Stimulated activated CD4-positive, alpha-beta T cell treated with anti-CD3 and anti-CD28 coated beads, Interleukin-4, amount 100 ng/mL, for 4 hours (primary cell): ENCODE data around the gene AMIGO1.

Experiments used
- DNase-seq, 2 experiments: peaks; one replicate each; pipeline ENCODE4 v3.0.0-alpha.2; 2020

AMIGO1 gene

DNA sequence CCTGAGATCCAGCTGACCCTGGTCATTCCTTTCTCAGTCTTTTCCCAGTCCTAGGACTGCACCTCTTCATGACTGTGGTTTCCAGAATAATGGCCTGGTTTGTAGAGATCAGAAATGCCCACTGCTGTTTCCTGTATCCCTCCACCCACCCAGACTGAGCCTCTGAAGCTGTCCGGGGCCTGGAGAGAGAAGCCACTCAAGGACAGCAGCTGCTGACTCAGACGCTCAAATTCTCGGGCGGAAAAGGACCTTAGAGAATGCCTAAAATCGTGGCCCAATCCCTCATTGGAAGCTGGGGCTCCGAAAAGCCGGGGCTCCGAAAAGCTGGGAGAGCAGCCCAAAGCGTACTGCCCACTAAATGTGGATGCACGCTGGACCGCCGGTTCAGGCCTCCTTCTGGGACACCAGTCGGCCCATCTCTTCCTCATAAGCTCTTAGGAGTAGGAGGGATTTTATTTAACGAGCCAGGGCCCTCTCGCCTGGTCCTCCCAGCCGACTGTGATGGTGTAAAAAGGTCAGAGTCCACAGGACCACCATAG, 22.4 kb upstream of the AMIGO1 start:
- no peak for DNase-seq

GRCh38 chr1:109531380-109531779, 21.9 kb upstream of the AMIGO1 start:
- no peak for DNase-seq

DNA sequence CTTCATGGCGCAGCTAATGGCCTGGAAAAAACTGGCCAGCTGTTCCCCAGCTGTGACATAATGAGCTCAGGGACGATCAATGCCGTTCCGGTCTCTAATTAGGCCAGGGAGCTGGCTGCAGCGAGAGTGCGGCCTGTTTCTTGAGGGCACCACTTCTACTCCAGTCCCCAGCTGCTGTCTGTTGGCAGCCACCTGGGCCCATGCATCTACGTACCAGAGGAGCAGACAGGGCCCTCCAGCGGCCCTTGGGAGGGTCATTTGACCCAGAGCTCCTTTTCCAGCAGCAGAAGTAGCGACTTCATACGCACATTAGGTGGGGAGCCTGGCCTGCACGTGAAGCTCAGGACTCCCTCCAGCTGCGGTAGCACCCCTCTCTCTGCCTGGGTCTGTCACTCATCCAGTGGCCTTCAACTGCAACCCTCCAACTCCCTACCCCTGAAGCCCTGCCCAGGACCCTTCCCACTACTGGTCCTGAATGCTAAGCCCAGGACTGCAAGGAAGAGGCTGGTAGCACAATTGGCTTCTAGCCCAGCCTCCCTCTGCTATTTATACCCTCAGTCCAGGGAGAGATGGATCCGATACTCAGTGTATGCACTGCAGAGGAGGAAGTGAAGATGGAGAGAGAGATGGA, 21.0 kb upstream of the AMIGO1 start:
- no peak for DNase-seq

GRCh38 chr1:109529881-109530456, 20.4 kb upstream of the AMIGO1 start:
- DNase-seq = no peak

GRCh38 chr1:109528712-109529111, 19.2 kb upstream of the AMIGO1 start:
- DNase-seq = no peak

- no peak for DNase-seq
These were observed 18.5 kb upstream of the AMIGO1 start for GRCh38 chr1:109527846-109528695.

DNA sequence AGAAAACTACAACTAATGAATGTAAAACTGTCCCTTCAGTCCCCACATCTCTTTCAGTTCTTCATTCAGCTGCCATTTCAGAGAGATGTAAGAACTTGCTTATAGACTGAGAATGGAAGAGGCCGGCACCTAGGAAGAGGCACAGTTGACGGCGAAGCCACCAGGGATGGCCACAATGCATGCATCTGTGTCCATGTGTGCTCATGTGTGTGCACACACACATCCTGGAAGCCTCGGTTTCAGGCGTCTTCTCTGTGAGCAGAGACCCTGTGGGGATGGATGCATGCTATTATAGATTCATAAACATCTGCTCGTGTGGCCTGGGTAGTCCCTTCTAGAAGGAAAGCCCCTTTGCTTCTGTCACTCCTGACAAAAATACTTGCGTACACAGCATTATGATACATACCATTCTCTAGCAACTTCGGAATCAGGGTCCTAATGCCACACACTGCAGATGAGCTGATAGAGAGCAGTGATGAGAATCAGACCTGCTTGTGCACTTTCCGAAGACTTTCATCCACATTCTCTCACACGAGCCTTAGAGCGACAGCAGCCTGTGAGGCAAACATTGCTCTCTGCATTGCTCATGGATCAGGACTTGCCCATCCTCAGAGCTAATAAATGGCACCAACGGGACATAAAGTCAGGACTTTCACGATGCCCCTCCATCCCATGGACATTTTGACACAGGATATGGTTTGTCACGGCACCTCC, 17.7 kb upstream of the AMIGO1 start:
- no peak for DNase-seq

GRCh38 chr1:109523706-109524105, 14.2 kb upstream of the AMIGO1 start:
- DNase-seq = no peak

DNA sequence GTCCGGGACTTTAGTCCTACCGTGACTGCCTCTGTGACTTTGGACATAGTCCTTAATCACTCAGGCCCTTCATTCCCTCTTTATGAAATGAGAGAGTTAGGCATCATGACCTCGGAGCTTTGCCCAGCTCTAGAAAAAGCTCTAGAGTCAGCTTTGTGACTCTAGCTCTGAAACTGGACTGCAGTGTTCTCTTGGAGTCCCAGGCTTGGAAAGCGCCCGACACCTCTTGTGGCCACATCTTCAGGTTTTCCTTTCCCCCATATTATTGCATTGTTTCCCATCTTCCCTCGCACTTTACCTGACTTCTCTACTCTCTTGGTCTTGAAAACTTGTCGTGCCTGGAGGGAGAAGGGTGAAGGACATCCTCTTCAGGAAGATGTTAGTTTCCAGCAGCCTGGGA, 12.5 kb upstream of the AMIGO1 start:
- DNase-seq = no peak

- no peak for DNase-seq
These were observed 11.8 kb upstream of the AMIGO1 start for GRCh38 chr1:109521002-109521951.

GRCh38 chr1:109517337-109517736, 7.8 kb upstream of the AMIGO1 start:
- no peak for DNase-seq

- DNase-seq = no peak
These were observed 7.3 kb upstream of the AMIGO1 start for GRCh38 chr1:109516872-109517271.

GRCh38 chr1:109514846-109515245, 5.3 kb upstream of the AMIGO1 start:
- no peak for DNase-seq

- DNase-seq = no peak
These were observed 3.7 kb upstream of the AMIGO1 start for GRCh38 chr1:109513110-109513710.

GRCh38 chr1:109508873-109509175, 703 bp downstream of the AMIGO1 start:
- DNase-seq = no peak

- no peak for DNase-seq
These were observed 1.3 kb downstream of the AMIGO1 start for GRCh38 chr1:109508001-109508872.

- DNase-seq = no peak
These were observed 4.6 kb downstream of the AMIGO1 start for GRCh38 chr1:109504974-109505373.

DNA sequence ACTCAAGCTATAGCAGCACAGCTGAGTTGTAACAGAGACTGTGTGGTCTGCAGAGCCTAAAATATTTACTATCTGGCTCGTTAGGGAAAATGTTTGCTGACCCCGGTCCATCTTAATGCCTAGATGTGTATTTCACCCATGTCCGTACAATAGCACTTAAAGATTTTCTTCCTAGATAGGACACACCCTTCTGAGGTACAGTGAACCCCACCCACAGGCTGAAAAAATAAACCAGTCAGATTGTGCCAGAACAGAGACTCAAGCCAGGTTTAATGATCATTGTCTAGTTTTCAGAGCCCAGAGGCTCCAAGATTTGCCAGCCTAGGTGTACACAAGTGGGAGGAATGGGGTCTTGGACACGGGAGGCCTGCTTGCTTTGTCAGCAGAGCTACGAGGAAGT, 5.6 kb downstream of the AMIGO1 start:
- DNase-seq = no peak

DNA sequence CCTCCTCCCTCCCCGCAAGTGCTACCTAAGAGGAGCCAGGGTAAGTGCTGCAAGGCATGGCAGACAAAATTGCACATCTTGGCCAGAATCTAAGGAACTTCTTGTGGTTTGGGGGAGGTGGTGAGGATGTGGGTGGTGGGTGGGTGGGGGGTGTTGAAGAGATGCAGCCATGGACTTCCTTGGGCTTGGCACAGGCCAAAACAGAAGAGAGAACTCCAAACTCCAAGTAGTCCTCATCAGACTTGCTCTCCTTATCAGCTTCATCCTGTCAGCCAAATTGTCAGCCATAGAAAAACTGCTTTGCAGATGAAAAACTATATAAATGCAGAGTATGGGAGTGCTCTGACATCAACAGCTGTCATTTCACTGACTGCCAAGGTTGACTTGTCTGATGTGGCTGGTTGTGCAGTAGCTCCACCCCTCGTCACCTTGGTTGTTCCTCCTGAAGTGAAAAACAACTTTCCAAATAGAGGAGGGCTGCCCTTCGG, 7.1 kb downstream of the AMIGO1 start:
- peak in 1 of 2 experiments; percentile 54 for DNase-seq

- no peak for DNase-seq
These were observed 7.7 kb downstream of the AMIGO1 start for GRCh38 chr1:109501644-109502363.
